Trophoblast cell (in vitro differentiated cells and primary cell): ENCODE data around the gene GRAMD4.

ENCODE experiments used
- DNase-seq, 2 donors: peaks; one replicate each; pipeline ENCODE4 v3.0.0-alpha.2; 2016
- H2AFZ ChIP-seq: 2 replicates; pipeline ENCODE4 v1.6.1; 2013; ENCODE audit warnings: low read length, moderate library complexity, mild to moderate bottlenecking; ENCODE audit not compliant: insufficient read depth, poor library complexity
- H2AK5ac ChIP-seq: 2 replicates; pipeline ENCODE4 v1.6.1; 2013; ENCODE audit warnings: mild to moderate bottlenecking, low read length
- H2BK120ac ChIP-seq: 2 replicates; pipeline ENCODE4 v1.6.1; 2013; ENCODE audit warnings: low read length, mild to moderate bottlenecking, moderate library complexity; ENCODE audit not compliant: insufficient read depth, poor library complexity
- H2BK12ac ChIP-seq: 2 replicates; pipeline ENCODE4 v1.6.1; 2013; ENCODE audit warnings: mild to moderate bottlenecking, low read length, moderate library complexity
- H2BK5ac ChIP-seq: 2 replicates; pipeline ENCODE4 v1.6.1; 2013; ENCODE audit warnings: low read length, low read depth, moderate library complexity, mild to moderate bottlenecking; ENCODE audit not compliant: poor library complexity
- H3K14ac ChIP-seq: 2 replicates; pipeline ENCODE4 v1.6.1; 2013; ENCODE audit warnings: mild to moderate bottlenecking, low read length
- H3K18ac ChIP-seq: 2 replicates; pipeline ENCODE4 v1.6.1; 2013; ENCODE audit warnings: mild to moderate bottlenecking, low read length
- H3K23ac ChIP-seq: 2 replicates; pipeline ENCODE4 v1.6.1; 2013; ENCODE audit warnings: low read length
- H3K27ac ChIP-seq: 2 replicates; pipeline ENCODE4 v1.5.1; 2013; ENCODE audit warnings: low read depth, mild to moderate bottlenecking, inconsistent platforms, low read length, moderate library complexity
- H3K27me3 ChIP-seq: 2 replicates; pipeline ENCODE4 v1.6.1; 2013; ENCODE audit warnings: inconsistent platforms, mild to moderate bottlenecking, low read length, moderate library complexity; ENCODE audit not compliant: insufficient read depth
- H3K36me3 ChIP-seq, 2 experiments: 1 replicate in 1 of 2; 2 replicates in 1 of 2; pipeline ENCODE4 v1.6.1; 2013; ENCODE audit warnings: low read length in 2 of 2, mild to moderate bottlenecking in 2 of 2, moderate library complexity in 1 of 2; ENCODE audit not compliant: insufficient read depth in 2 of 2, control insufficient read depth in 1 of 2
- H3K4ac ChIP-seq: 2 replicates; pipeline ENCODE4 v1.6.1; 2013; ENCODE audit warnings: low read depth, mild to moderate bottlenecking, low read length, moderate library complexity
- H3K4me1 ChIP-seq, 2 experiments: 1 replicate in 1 of 2; 2 replicates in 1 of 2; pipeline ENCODE4 v1.6.1; 2013; ENCODE audit warnings: low read length in 2 of 2, mild to moderate bottlenecking in 2 of 2, moderate library complexity in 1 of 2; ENCODE audit not compliant: insufficient read depth in 2 of 2, control insufficient read depth in 1 of 2
- H3K4me2 ChIP-seq: 2 replicates; pipeline ENCODE4 v1.6.1; 2013; ENCODE audit warnings: inconsistent platforms, mild to moderate bottlenecking, low read length, moderate library complexity
- H3K4me3 ChIP-seq: 2 replicates; pipeline ENCODE4 v1.5.1; 2013; ENCODE audit warnings: mild to moderate bottlenecking, low read depth, low read length, inconsistent platforms
- H3K79me1 ChIP-seq: one replicate; pipeline ENCODE4 v1.6.1; 2013; ENCODE audit warnings: low read length
- H3K79me2 ChIP-seq: 2 replicates; pipeline ENCODE4 v1.6.1; 2013; ENCODE audit warnings: low read length, mild to moderate bottlenecking; ENCODE audit not compliant: control insufficient read depth, insufficient read depth, poor library complexity
- H3K9ac ChIP-seq: 2 replicates; pipeline ENCODE4 v1.6.1; 2013; ENCODE audit warnings: mild to moderate bottlenecking, low read length
- H3K9me3 ChIP-seq: 2 replicates; pipeline ENCODE4 v1.6.1; 2013; ENCODE audit warnings: low read depth, mild to moderate bottlenecking, control low read depth, inconsistent platforms, low read length; ENCODE audit not compliant: insufficient read depth
- H4K12ac ChIP-seq: 2 replicates; pipeline ENCODE4 v1.6.1; 2013; ENCODE audit warnings: low read depth, mild to moderate bottlenecking, low read length, moderate library complexity
- H4K8ac ChIP-seq: 2 replicates; pipeline ENCODE4 v1.6.1; 2013; ENCODE audit warnings: low read depth, mild to moderate bottlenecking, low read length, moderate library complexity
- H4K91ac ChIP-seq: one replicate; pipeline ENCODE4 v1.6.1; 2013; ENCODE audit warnings: low read depth, mild to moderate bottlenecking, low read length, moderate library complexity
- WGBS: extraction: QIAGEN DNeasy Blood & Tissue Kit; methylation state at CpG from one replicate; pipeline ENCODE4 v1.1.7; 2013; ENCODE audit warnings: missing lambda C conversion rate; ENCODE audit not compliant: insufficient read length, insufficient coverage; ENCODE audit errors: extremely low coverage; 5-methylcytosine and 5-hydroxymethylcytosine counted together

GRAMD4 gene

DNA sequence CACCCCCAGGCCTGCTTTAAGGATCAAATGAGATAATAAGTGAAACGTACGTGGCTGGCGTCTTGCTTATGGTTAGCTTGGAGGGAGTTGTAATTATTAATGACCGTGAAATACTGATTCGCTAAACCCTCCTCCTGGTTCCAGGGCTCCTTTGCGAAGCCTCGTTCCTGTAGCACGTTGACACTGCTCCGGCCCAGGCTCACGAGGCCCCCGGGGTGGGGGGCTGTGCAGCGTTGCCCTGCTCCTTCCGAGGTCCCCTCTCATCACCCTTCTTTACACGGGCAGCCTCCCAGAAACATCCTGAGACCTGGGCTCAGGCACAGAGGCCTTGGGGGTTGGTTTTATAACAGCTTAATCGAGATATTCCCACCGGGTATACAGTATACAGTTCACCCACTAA is 9.1 kb downstream of the GRAMD4 start:
- H4K12ac ChIP-seq = no peak overlapping the region
- H3K4me3 ChIP-seq = no peak overlapping the region
- no peak overlapping the region for H3K23ac ChIP-seq
- H2BK12ac ChIP-seq = no peak overlapping the region
- no peak overlapping the region for H2BK120ac ChIP-seq
- DNase-seq = no peak
- H3K27ac ChIP-seq = no peak overlapping the region
- peaks cover 12 to 13% of the 10 kb centered on the region in 2 experiments for H3K4me1 ChIP-seq
- no peaks in the 10 kb centered on the region for H3K79me2 ChIP-seq
- H3K9ac ChIP-seq = no peak overlapping the region
- H2AK5ac ChIP-seq = no peak overlapping the region
- H3K18ac ChIP-seq = no peak overlapping the region
- H3K9me3 ChIP-seq = peaks cover 7% of the 10 kb centered on the region
- H2AFZ ChIP-seq = no peak overlapping the region
- H2BK5ac ChIP-seq = no peak overlapping the region
- H3K79me1 ChIP-seq = peaks cover 1% of the 10 kb centered on the region
- peaks cover 0 to 3% of the 10 kb centered on the region in 2 experiments for H3K36me3 ChIP-seq
- no peak overlapping the region for H3K4ac ChIP-seq
- no peak overlapping the region for H4K91ac ChIP-seq
- no peak overlapping the region for H3K4me2 ChIP-seq
- H3K14ac ChIP-seq = no peak overlapping the region
- no CpG with 5 or more reads among the region's 16 CpGs for WGBS
- no peak overlapping the region for H4K8ac ChIP-seq
- H3K27me3 ChIP-seq = no peaks in the 10 kb centered on the region

DNA sequence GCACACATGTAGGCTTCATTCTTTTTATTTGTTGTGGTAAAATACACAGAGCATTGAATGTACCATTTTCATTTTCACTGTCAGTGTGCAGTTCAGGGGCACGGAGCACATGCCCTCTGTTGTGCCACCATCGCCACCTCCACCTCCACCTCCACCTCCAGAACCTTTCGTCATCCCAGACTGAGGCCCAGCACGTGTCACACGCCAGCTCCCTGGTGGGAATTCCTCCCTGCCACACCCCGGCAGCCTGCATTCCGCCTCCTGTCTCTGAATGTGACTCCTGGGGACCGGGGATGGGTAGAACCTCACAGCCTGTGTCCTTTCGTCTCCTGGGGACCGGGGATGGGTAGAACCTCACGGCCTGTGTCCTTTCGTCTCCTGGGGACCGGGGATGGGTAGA is 10.9 kb downstream of the GRAMD4 start:
- no peak overlapping the region for H3K4ac ChIP-seq
- H3K27me3 ChIP-seq = no peaks in the 10 kb centered on the region
- no peak overlapping the region for H3K4me3 ChIP-seq
- H2AK5ac ChIP-seq = no peak overlapping the region
- H3K18ac ChIP-seq = no peak overlapping the region
- H4K8ac ChIP-seq = no peak overlapping the region
- H3K14ac ChIP-seq = no peak overlapping the region
- no peaks in the 10 kb centered on the region for H3K79me2 ChIP-seq
- peaks cover 4% of the 10 kb centered on the region for H3K9me3 ChIP-seq
- H3K9ac ChIP-seq = no peak overlapping the region
- H2BK5ac ChIP-seq = no peak overlapping the region
- H2AFZ ChIP-seq = no peak overlapping the region
- no peak overlapping the region for H3K27ac ChIP-seq
- no peak overlapping the region for H3K4me2 ChIP-seq
- H3K23ac ChIP-seq = no peak overlapping the region
- DNase-seq = peak; percentile 27 to 62
- H2BK120ac ChIP-seq = no peak overlapping the region
- no CpG with 5 or more reads among the region's 13 CpGs for WGBS
- no peak overlapping the region for H2BK12ac ChIP-seq
- H3K4me1 ChIP-seq = peaks cover 17 to 22% of the 10 kb centered on the region in 2 experiments
- H4K91ac ChIP-seq = no peak overlapping the region
- peaks cover 0 to 3% of the 10 kb centered on the region in 2 experiments for H3K36me3 ChIP-seq
- H4K12ac ChIP-seq = no peak overlapping the region
- H3K79me1 ChIP-seq = peaks cover 5% of the 10 kb centered on the region

- Histone ChIP-seq H4K8ac (no peak overlapping the region), H2BK5ac (no peak overlapping the region), H3K14ac (no peak overlapping the region), H3K4me2 (no peak overlapping the region), H4K12ac (no peak overlapping the region), H3K23ac (no peak overlapping the region), H2BK12ac (no peak overlapping the region), H3K9me3 (peaks cover 4% of the 10 kb centered on the region), H3K79me1 (peaks cover 5% of the 10 kb centered on the region), H3K27me3 (no peaks in the 10 kb centered on the region), H3K4ac (no peak overlapping the region), H3K79me2 (no peaks in the 10 kb centered on the region), H4K91ac (no peak overlapping the region), H3K4me3 (no peak overlapping the region), H2AFZ (no peak overlapping the region), H3K36me3 (no peaks in the 10 kb centered on the region), H3K9ac (no peak overlapping the region), H2AK5ac (peak overlapping the region; percentile 5), H3K27ac (no peak overlapping the region), H3K18ac (no peak overlapping the region), H3K4me1 (peaks cover 11 to 18% of the 10 kb centered on the region in 2 experiments), H2BK120ac (no peak overlapping the region)
- no peak for DNase-seq
- WGBS = no CpG with 5 or more reads among the region's 18 CpGs
Observed at GRCh38 chr22:46632646-46633249, 12.6 kb downstream of the GRAMD4 start.

DNA sequence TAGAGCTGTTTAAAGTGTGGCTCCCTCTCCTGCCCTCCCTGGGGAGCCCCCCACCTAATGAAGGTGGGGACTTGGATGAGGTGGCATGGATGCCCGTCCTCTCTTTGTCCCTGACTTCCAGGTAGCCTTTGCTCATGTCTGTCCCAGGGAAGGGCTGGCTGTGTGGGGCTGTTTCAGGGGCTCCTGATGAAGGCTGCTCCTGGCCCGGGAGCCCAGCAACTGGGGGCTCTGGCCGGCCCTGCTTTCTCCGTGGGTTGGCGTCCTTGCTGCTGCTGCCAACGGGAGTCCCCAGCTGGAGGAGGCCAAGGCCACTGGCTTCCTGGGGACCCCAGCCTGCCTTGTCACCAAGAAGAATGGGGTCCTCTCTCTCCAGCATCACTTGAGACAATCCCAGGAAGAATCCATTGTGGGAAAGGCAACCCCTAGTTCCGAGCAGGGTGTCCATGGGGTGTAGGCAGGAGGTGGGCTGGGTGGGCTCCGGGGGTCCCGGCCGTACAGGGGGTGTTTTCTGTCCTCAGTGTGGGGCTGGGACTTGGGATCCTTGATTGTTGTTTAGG is 13.2 kb downstream of the GRAMD4 start:
- Histone ChIP-seq H3K36me3 (no peaks in the 10 kb centered on the region), H3K79me1 (peaks cover 5% of the 10 kb centered on the region), H3K4me1 (peaks cover 10 to 18% of the 10 kb centered on the region in 2 experiments), H2AFZ (no peak overlapping the region), H3K14ac (no peak overlapping the region), H3K9me3 (peaks cover 4% of the 10 kb centered on the region), H3K27ac (peak overlapping the region; percentile 21), H3K9ac (no peak overlapping the region), H2BK120ac (no peak overlapping the region), H4K91ac (no peak overlapping the region), H4K12ac (no peak overlapping the region), H2BK12ac (no peak overlapping the region), H3K79me2 (no peaks in the 10 kb centered on the region), H3K18ac (no peak overlapping the region), H3K23ac (no peak overlapping the region), H3K27me3 (no peaks in the 10 kb centered on the region), H3K4ac (no peak overlapping the region), H3K4me3 (no peak overlapping the region), H2AK5ac (peak overlapping the region; percentile 5), H2BK5ac (no peak overlapping the region), H4K8ac (no peak overlapping the region), H3K4me2 (peak overlapping the region; percentile 1)
- no peak for DNase-seq
- WGBS = no CpG with 5 or more reads among the region's 10 CpGs
